Central memory CD8-positive, alpha-beta T cell (primary cell): ENCODE results near the gene CYFIP2.
A peak's percentile ranks its signal among the peaks of the same experiment; 100 is the strongest.

ENCODE experiments used
- ATAC-seq: fragments of 150-1000 bp; cut with Tn5 transposase; replicated peaks from 2 replicates; pipeline ENCODE4 v1.10.0; 2022; ENCODE audit warnings: mild to moderate bottlenecking, moderate FRiP score, moderate number of reproducible peaks; ENCODE audit not compliant: poor library complexity, severe bottlenecking; ENCODE audit errors: extremely low read depth
- DNase-seq, 2 donors: peaks; one replicate each; pipeline ENCODE4 v3.0.0; 2021; ENCODE audit warnings: low spot score in 2 of 2
- H3K27ac Mint-ChIP-seq: one replicate; pipeline ENCODE4 v1.8.0; 2022; ENCODE audit warnings: low read depth, mild to moderate bottlenecking, moderate library complexity, mixed read lengths
- H3K27me3 Mint-ChIP-seq: one replicate; pipeline ENCODE4 v1.8.0; 2022; ENCODE audit warnings: mixed read lengths
- H3K36me3 Mint-ChIP-seq: one replicate; pipeline ENCODE4 v1.8.0; 2022; ENCODE audit warnings: mild to moderate bottlenecking, moderate library complexity, mixed read lengths; ENCODE audit not compliant: insufficient read depth
- H3K4me1 Mint-ChIP-seq: one replicate; pipeline ENCODE4 v1.8.0; 2022; ENCODE audit warnings: mixed read lengths
- H3K4me3 Mint-ChIP-seq: one replicate; pipeline ENCODE4 v1.8.0; 2022; ENCODE audit warnings: mild to moderate bottlenecking, moderate library complexity, mixed read lengths
- H3K9me3 Mint-ChIP-seq: one replicate; pipeline ENCODE4 v1.8.0; 2022; ENCODE audit warnings: mixed read lengths

Gene CYFIP2

DNA sequence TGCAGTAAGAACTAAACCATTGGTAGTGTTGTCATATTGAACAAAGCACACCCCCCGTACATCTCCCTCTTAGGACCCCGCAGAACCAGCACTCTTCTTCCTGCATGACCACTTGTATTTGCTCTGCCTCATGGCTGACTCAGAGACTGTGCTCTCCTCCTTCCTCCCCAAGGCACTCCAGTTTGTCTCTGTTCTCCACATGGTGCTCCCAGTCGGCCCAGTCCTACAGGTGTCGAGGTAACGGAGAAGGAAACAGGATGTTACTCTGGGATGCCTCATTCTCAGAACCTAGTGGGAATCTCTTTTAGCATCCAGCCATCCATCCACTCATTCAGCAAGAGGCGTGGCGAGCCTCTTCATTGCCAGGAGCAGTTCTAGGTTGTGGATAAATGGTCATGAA lies 97.1 kb downstream of the CYFIP2 start:
- H3K27me3 Mint-ChIP-seq, result no peaks in the 10 kb centered on the region
- H3K4me1 Mint-ChIP-seq, result peaks cover 23% of the 10 kb centered on the region
- DNase-seq (no peak), ATAC-seq (no peak)
- peak overlapping the region; percentile 75 for H3K27ac Mint-ChIP-seq
- peaks cover 81% of the 10 kb centered on the region for H3K36me3 Mint-ChIP-seq
- no peak overlapping the region for H3K4me3 Mint-ChIP-seq
- no peaks in the 10 kb centered on the region for H3K9me3 Mint-ChIP-seq

DNA sequence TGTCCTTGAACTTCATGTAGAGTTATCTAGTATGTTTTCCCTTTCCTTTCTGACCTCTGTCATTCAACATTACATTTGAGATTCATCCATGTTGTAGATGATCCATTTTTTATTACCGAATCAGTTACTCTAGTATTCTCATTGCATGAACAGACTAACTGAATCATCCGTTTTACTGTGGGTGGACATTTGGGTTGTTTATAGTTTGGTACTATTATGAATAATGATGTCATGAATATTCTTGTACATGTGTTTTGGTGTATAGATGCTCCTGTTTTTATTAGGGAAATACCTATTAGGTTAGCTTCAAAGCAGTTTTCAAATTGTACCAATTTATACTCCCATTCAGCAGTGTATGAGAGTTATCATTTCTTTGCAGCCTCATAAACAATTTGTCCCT lies 99.8 kb downstream of the CYFIP2 start:
- H3K4me3 Mint-ChIP-seq, result no peak overlapping the region
- H3K27ac Mint-ChIP-seq, result peak overlapping the region; percentile 29
- no peaks in the 10 kb centered on the region for H3K9me3 Mint-ChIP-seq
- ATAC-seq, result no peak
- DNase-seq, result no peak
- H3K4me1 Mint-ChIP-seq, result peaks cover 13% of the 10 kb centered on the region
- no peaks in the 10 kb centered on the region for H3K27me3 Mint-ChIP-seq
- H3K36me3 Mint-ChIP-seq, result peaks cover 79% of the 10 kb centered on the region

DNA sequence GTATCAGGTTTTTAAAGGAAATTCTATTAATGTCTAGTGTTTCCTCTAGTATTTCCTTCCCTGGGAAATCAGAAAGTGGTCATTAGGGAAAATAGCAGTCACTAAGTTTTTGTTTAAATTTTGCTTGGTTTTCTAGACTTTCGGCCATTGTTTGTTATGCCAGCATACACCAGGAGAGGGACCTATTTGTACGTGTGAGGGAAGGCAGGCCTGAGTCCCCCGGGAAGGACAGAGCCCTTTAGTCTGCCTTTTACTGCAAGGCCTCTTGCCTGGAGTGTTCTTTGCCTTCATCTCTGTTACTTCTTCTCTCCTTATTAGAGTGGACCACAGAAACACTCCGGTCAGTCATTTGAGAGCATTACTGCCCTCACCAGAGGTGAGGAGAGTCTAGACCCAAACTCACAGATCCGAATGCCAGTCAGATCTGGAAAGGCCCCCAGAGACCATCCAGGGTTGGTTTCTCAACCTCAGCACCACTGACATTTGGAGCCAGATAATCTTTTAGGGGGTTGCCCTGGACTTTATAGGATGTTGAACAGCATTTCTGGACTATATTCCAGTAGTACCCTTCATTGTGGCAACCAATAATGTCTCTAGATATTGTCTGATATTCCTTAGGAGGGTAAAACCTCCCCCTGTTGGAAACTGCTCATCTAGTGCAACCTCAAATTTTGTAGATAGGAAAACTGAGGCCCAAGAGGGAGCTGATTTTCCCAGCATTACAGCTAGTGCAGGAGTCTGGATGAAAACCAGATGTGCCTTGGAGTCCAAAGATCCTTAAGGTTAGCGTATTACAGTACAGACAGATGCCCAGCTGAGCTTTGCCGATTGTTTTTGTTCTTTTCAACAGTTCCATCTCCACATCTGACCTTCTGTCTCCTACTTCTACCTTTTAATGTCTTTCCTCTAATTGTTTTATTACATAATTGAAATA lies 101.1 kb downstream of the CYFIP2 start:
- DNase-seq, result no peak
- Mint-ChIP-seq H3K27ac (no peak overlapping the region), H3K4me3 (no peak overlapping the region), H3K9me3 (no peaks in the 10 kb centered on the region), H3K36me3 (peaks cover 76% of the 10 kb centered on the region), H3K4me1 (peaks cover 9% of the 10 kb centered on the region), H3K27me3 (no peaks in the 10 kb centered on the region)
- no peak for ATAC-seq

DNA sequence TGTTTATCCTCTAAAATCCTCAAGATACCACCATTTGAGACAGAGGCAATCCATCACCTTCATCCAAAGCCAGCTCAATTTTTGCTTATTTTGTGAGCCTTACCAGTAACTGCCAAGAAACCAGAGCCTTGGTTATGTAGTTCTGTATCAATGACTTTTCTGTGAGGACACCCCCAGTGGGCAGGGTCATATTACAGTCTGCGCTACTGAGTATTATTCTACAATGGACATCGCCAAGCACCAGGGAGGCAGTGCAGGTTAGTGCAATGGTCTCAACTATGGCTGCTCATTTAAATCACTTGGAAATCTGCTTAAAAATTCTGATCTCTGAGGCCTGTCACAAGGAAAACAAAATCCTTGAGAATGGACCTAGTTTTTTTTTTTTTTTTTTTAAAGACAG lies 103.6 kb downstream of the CYFIP2 start:
- Mint-ChIP-seq H3K4me1 (no peaks in the 10 kb centered on the region), H3K36me3 (peaks cover 71% of the 10 kb centered on the region)

GRCh38 chr5:157370967-157371366 lies 105.0 kb downstream of the CYFIP2 start:
- Mint-ChIP-seq H3K4me1 (peaks cover 3% of the 10 kb centered on the region), H3K27ac (no peak overlapping the region), H3K36me3 (peaks cover 70% of the 10 kb centered on the region), H3K27me3 (no peaks in the 10 kb centered on the region), H3K4me3 (no peak overlapping the region), H3K9me3 (no peaks in the 10 kb centered on the region)
- DNase-seq (no peak), ATAC-seq (no peak)

More for the DNA sequence above, 103.6 kb downstream of the CYFIP2 start:
- Mint-ChIP-seq H3K27me3 (no peaks in the 10 kb centered on the region), H3K9me3 (no peaks in the 10 kb centered on the region), H3K27ac (no peak overlapping the region), H3K4me3 (no peak overlapping the region)
- DNase-seq (no peak), ATAC-seq (no peak)

DNA sequence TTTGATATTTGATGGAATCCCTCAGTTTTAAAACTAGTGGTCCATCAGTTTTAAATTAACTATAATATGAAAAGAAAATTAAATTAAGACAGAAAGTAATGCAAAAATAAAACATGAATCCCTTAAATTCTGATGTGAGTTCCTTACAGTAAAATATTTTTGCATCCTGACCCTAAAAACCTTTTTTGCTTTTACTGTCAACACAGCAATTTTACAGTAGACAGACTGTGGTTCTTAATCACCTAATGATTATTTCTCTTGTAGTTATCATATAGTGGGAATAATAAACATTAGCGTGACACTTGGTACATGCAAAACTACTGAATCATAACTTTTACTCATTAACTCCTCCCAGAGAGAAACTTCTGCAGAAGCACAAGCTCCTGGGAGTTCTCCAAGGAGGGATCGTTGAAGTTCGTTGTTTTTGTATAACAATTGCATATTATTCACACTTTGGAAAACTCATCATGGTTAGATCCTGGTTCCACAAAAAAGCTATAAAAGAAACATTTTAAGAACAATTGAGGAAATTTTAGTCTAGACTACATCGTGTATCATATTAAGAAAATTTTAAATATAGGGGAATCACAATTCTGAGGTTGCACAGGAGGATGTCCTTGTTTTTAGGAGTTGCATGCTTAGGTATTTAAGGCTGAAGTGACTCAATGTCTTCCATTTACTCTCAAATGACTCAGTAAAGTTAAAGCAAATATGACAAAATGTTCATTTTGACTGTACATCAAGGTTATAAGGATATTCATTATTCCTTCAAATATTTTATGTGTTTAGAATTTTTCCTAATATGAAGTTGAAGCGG lies 105.9 kb downstream of the CYFIP2 start:
- ATAC-seq (no peak), DNase-seq (no peak)
- Mint-ChIP-seq H3K4me1 (peaks cover 9% of the 10 kb centered on the region), H3K27ac (no peak overlapping the region), H3K27me3 (no peaks in the 10 kb centered on the region), H3K36me3 (peaks cover 74% of the 10 kb centered on the region), H3K4me3 (no peak overlapping the region), H3K9me3 (no peaks in the 10 kb centered on the region)

DNA sequence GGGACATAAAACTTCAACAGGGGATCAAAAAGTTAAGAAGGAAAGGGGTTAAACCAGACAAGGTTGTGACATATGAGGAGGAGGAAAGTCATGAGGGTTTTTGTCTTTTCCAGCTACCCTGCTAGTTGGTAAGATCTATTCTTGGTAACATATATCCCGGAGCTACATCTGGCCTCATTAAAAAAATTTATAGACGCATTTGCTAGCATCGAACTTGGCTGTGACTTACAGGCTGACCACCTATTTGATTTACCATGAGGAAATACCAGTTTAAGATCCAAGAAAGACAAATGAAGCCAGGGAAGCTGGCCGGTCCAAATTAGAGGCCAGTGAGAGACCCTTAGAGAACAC lies 106.5 kb downstream of the CYFIP2 start:
- Mint-ChIP-seq H3K27ac (no peak overlapping the region), H3K4me1 (peaks cover 15% of the 10 kb centered on the region), H3K4me3 (no peak overlapping the region), H3K27me3 (no peaks in the 10 kb centered on the region), H3K9me3 (no peaks in the 10 kb centered on the region), H3K36me3 (peaks cover 76% of the 10 kb centered on the region)
- DNase-seq, result no peak
- ATAC-seq, result no peak

GRCh38 chr5:157378509-157378908 lies 112.6 kb downstream of the CYFIP2 start:
- Mint-ChIP-seq H3K4me1 (peaks cover 23% of the 10 kb centered on the region), H3K36me3 (peaks cover 80% of the 10 kb centered on the region), H3K27ac (peak overlapping the region; percentile 71), H3K9me3 (no peaks in the 10 kb centered on the region), H3K4me3 (no peak overlapping the region), H3K27me3 (no peaks in the 10 kb centered on the region)
- ATAC-seq, result no peak
- no peak for DNase-seq

DNA sequence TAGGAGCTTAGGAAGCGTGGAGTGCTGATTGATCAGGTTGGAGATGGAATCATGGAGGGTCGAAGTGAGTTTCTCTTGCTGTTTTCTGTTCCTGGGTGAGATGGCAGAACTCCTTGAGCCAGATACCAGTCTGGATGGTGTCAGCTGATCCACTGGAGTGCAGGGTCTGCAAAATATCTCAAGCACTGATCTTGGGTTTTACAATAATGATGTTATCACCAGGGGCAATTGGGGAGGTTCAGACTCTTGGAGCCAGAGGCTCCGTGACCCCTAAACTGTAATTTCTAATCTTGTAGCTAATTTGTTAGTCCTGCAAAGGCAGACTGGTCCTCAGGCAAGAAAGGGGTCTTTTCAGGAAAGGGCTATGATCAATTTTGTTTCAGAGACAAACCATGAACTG lies 114.1 kb downstream of the CYFIP2 start:
- H3K9me3 Mint-ChIP-seq, result no peaks in the 10 kb centered on the region
- DNase-seq (no peak), ATAC-seq (no peak)
- H3K4me1 Mint-ChIP-seq, result peaks cover 27% of the 10 kb centered on the region
- peaks cover 88% of the 10 kb centered on the region for H3K36me3 Mint-ChIP-seq
- no peaks in the 10 kb centered on the region for H3K27me3 Mint-ChIP-seq
- no peak overlapping the region for H3K27ac Mint-ChIP-seq
- H3K4me3 Mint-ChIP-seq, result no peak overlapping the region

DNA sequence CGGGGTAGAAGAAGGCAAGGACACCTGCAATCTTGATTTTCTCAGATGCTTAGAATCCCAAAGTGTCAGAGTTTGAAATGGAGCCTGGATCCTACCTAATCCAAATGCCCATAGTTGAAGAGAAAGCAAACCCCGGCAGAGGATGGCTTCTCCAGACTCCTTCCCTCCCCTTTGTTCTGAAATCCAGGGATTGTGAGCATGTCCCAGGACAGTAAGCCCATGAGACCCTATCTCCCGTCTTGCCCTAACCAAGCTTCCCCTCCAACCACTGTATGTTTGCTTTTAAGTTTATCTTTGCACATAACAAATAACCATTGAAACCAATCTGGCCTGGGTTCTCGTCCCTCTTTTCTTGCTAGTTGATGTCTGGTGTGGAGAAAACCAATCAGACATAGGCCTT lies 115.8 kb downstream of the CYFIP2 start:
- DNase-seq (no peak), ATAC-seq (no peak)
- H3K36me3 Mint-ChIP-seq, result peaks cover 82% of the 10 kb centered on the region
- no peaks in the 10 kb centered on the region for H3K9me3 Mint-ChIP-seq
- no peak overlapping the region for H3K4me3 Mint-ChIP-seq
- H3K27me3 Mint-ChIP-seq, result no peaks in the 10 kb centered on the region
- peaks cover 19% of the 10 kb centered on the region for H3K4me1 Mint-ChIP-seq
- no peak overlapping the region for H3K27ac Mint-ChIP-seq

GRCh38 chr5:157382996-157383800 lies 117.3 kb downstream of the CYFIP2 start:
- Mint-ChIP-seq H3K27ac (no peak overlapping the region), H3K9me3 (no peaks in the 10 kb centered on the region), H3K4me3 (no peak overlapping the region), H3K4me1 (peaks cover 10% of the 10 kb centered on the region), H3K36me3 (peaks cover 75% of the 10 kb centered on the region), H3K27me3 (no peaks in the 10 kb centered on the region)
- ATAC-seq, result no peak
- no peak for DNase-seq

GRCh38 chr5:157384971-157385709 lies 119.2 kb downstream of the CYFIP2 start:
- ATAC-seq, result no peak
- DNase-seq, result no peak
- H3K36me3 Mint-ChIP-seq, result peaks cover 77% of the 10 kb centered on the region
- H3K27ac Mint-ChIP-seq, result no peak overlapping the region
- no peak overlapping the region for H3K4me3 Mint-ChIP-seq
- no peaks in the 10 kb centered on the region for H3K27me3 Mint-ChIP-seq
- H3K4me1 Mint-ChIP-seq, result peaks cover 9% of the 10 kb centered on the region
- H3K9me3 Mint-ChIP-seq, result no peaks in the 10 kb centered on the region
